ENCODE data around the gene GATAD2A.
"Not testable (repeated sequence)": the region's sequence is repeated elsewhere in the genome, so short reads cannot be mapped to it uniquely, and the experiment has no call there.

The GATAD2A gene, protein sequence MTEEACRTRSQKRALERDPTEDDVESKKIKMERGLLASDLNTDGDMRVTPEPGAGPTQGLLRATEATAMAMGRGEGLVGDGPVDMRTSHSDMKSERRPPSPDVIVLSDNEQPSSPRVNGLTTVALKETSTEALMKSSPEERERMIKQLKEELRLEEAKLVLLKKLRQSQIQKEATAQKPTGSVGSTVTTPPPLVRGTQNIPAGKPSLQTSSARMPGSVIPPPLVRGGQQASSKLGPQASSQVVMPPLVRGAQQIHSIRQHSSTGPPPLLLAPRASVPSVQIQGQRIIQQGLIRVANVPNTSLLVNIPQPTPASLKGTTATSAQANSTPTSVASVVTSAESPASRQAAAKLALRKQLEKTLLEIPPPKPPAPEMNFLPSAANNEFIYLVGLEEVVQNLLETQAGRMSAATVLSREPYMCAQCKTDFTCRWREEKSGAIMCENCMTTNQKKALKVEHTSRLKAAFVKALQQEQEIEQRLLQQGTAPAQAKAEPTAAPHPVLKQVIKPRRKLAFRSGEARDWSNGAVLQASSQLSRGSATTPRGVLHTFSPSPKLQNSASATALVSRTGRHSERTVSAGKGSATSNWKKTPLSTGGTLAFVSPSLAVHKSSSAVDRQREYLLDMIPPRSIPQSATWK

GRCh38 chr19:19404879-19405860 is at the start of gene GATAD2A:
GATAD2A (plus strand) TSS chr19:19405675; CDS start chr19:19465346, 59,671 bp downstream.
- peak; percentile 94 for DNase-seq

GRCh38 chr19:19356500-19356899 is 49.0 kb upstream of the GATAD2A start:
- no peak for DNase-seq

- DNase-seq = no peak
These were observed 48.4 kb upstream of the GATAD2A start for GRCh38 chr19:19356901-19357566.

GRCh38 chr19:19361075-19361594 is 44.3 kb upstream of the GATAD2A start:
- DNase-seq = peak; percentile 91

DNA sequence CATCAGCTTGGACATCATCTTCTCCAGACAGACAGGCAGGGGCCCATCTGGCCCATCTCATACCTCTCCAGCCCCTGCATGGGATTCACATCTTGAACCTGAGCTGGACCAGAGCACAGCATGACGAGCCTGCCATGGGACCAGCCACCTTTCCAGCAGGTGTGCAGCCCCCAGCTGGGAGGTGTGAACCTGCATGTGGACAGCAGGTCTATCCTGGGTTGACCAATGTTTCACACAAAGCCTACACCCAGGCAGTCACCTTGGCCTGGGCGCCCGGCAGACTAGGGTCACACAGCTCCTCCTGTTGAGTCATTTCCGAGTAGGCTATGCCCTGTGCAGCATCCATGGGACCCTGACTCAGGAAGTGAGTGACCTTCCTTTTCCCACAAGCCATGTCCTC is 43.4 kb upstream of the GATAD2A start:
- DNase-seq = no peak

DNA sequence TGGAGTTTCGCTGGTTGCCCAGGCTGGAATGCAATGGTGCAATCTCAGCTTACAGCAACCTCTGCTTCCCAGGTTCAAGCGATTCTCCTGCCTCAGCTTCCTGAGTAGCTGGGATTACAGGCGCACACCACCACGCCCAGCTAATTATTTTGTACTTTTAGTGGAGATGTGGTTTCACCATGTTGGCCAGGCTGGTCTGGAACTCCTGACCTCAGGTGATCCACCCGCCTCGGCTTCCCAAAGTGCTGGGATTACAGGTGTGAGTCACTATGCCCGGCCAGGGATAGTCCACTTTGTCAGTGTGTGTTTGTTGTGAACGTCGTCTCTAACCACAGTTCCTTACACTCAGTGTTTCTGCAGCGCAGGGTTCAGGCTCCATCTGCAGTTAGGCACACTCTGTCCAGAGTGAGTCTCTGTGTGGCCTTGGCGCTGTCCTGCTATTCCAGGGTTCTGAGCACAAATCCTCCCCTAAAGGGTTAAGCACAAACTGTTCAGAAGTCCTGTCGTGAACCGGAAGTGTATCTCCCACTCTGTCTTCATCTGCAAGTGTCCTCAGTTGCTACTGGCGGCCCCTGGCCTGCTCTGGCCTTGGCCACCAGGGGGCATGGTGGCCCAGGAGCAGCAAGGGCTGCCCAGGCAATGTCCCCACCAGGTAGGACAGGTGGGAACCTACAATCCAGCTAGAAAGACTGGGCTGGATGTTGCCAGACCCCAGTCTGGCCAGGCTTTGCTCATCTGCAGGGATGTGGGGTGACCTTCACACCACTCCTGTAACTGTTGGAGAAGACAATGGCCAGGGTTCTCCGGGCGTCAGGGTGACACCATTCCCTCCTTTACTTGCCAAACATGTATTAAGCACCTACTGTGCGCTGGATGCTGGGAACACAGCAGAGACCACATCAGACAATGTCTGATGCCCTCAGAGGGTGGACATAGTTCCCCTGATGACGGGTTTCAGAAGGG is 38.8 kb upstream of the GATAD2A start:
- peak; percentile 91 for DNase-seq

DNA sequence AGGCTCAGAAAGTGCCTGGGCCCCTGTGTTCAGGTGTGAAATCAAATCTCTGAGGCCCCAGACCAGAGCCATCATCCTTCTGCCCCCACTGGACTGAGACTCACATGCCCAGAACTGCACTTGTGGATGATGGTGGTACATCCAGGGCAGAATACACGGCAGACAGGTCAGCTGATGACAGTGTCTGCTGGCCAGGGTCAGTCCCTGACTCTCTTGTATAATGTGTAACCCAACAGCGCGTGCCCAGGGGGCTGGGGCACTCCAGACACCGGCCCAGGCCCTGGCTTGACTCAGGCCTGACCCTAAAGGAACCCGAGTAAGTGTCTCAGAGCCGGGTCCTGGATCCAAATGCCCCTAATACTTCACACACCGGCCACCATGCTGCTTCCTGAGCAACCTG is 37.4 kb upstream of the GATAD2A start:
- no peak for DNase-seq

- no peak for DNase-seq
These were observed 34.4 kb upstream of the GATAD2A start for GRCh38 chr19:19371059-19371458.

DNA sequence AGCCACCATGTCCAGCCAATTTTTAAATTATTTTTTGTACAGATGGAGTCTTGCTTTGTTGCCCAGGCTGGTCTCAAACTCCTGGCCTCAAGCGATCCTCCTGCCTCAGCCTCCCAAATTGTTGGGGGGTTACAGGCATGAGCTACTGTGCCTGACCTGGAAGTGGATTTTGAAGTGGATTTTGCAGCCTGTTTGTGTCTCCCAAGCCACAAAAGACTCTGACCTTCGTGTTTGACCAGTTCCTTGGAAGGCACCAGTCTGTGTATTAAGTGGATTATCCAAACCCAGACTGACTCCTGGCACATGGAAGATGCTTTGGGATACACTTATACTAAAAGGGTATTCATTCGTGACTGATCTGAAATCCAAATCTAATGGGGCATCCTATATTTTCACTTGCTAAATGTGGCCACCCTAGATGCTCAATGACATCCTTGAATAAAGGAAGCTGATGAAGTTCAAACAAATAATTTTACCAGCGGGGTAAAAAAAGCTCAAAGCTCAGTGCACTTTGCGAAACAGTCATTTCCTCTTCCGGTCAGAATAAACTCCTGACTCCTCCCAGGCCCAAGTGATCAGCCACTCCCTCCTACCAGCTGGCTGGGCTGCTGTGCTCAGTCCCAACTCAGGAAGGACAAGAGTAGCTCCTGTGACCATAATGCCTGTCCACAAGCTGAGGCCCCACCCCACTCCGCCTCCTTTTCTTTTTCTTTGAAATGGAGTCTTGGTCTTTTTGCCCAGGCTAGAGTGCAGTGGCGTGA is 32.6 kb upstream of the GATAD2A start:
- peak; percentile 77 for DNase-seq

DNA sequence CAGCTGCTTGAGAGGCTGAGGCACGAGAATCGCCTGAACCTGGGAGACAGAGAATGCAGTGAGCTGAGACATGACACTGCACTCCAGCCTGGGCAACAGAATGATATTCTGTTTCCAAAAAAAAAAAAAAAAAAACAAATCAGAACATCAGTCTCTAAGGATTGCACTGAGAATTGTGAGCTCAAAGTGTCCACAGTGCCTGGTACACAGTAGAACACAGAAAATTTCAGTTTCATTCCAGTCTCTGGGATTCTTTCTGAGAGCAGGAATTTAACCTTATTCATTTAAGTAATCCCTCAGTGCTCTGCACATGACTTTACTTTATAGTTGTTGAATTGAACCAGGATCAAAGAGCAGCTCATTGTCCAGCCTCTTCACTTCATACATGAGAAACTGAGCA is 25.9 kb upstream of the GATAD2A start:
- DNase-seq = no peak

- not testable (repeated sequence) for DNase-seq
These were observed 25.2 kb upstream of the GATAD2A start for GRCh38 chr19:19380316-19380715.

GRCh38 chr19:19381007-19381926 is 24.2 kb upstream of the GATAD2A start:
- no peak for DNase-seq

- no peak for DNase-seq
These were observed 23.4 kb upstream of the GATAD2A start for GRCh38 chr19:19382118-19382517.

DNA sequence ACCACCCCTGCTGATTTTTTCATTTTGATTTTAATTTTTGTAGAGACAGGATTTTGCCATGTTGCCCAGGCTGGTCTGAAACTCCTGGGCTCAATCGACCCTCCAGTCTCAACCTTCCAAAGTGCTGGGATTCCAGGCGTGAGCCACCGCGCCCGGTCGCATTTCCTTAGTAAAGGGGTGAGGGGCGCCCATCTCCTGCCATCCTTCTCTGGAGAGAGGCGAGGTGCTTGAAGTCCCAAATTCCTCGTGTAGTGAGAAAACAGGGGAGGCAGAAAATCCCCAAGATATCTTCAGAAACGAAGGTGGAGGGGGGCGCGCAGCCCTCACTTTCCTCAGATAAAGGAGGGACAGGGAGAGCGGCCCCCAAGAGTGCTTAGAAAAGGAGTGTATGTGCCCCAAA is 21.0 kb upstream of the GATAD2A start:
- DNase-seq = no peak

DNA sequence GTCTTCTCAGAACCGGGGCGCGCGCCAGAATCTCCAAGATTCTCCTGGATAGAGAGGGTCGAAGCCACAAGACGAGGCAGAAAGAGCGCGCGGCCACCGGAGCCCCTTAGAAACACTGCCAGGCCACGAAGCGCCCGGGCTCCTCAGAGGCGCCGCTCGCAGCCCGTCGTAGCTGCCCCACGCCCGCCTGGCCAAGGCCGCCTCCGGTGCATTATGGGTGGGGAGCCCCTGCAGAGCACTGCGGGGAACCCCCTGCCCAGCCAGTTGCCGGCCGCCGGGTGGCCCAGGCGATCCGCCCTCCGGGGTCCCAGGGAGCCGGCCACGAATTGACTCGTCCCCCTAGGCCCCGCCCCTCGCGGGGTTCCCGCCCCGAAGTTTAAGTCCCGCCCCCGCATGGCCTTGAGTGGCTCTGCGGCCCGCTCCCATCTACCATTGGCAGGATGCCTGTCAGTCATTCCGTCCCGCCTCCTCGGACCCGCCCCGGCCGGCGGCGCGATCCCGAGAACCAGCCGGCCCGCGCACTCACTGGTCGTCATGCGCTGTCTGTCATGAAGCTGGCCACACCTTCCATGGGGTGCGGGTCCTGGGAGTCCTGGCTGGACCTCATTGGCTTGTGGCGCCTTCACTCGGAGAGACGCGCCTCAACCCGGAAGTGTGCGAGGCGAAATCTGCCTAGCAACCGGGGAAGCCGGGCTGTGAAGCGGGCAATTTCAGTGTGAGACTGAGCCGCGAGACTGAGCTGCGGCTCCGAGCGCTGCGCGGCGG is 20.2 kb upstream of the GATAD2A start:
- DNase-seq = peak; percentile 99

DNA sequence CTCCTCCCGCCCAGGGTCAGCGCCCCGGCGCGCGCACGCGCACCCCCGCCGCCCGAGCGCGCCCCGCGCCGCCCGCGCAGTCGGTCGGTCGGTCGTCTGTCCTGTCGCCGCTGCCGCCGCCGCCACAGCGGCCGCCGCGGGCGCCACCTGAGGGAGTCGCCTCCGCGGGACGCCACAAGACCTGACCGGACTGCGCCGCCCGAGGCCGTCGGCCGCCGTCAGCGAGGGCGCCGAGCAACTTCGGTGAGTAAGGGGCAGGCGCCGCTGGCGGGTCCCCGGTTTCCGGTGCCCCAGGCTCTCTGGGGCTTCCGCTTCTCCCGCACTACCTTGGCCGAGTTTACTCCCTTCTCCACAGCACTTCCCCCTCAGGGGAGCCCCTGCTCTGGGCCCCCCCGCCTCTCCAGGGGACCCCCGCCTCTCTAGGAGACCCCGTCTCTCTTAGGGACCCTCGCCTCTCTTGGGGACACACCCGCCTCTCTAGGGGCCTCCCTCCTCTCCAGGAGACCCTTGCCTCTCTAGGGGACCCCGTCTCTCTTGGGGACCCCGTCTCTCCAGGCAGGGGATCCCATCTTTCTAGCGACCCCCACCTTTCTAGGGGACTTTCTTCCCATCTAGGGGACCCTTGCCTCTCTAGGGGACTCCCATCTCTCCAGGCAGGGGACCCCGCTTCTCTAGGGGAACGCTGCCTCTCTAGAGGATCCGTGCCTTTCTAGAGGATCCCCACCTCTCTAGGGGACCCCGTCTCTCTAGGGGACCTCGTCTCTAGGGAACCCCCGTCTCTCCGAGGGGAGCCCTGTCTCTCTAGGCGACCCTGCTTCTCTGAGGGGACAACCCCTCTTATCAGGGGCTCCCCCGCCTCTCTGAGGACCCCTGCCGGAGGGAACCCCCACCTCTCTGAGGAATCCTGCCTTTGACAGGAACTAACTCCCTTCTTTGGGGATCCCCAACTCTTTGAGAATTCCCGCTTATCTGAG is 19.3 kb upstream of the GATAD2A start:
- peak; percentile 85 for DNase-seq

DNA sequence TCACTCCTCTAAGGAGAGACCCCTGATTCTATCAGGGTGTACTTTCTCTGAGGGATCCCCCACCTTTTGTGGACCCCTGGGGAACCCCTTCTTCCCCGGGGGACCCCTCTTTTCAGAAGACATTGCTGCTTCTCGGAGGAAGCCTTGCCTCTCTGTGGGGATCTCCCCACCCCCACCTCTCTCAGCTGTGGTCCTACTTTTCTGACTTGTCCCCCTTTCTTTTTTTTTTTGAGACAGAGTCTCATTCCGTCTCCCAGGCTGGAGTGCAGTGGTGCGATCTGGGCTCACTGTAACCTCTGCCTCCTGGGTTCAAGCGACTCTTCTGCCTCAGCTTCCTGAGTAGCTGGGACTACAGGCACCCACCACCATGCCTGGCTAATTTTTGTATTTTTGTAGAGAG is 18.4 kb upstream of the GATAD2A start:
- no peak for DNase-seq
